Measurements from ENCODE around the gene MVP.
"Not testable (repeated sequence)": the region's sequence is repeated elsewhere in the genome, so short reads cannot be mapped to it uniquely, and the experiment has no call there.

The MVP gene

GRCh38 chr16:29862383-29862883 lies 42.2 kb downstream of the MVP start:
- Histone ChIP-seq H3K27me3 (ENCODE audit: control insufficient read depth, insufficient read depth, low read length) (no peaks in the 10 kb centered on the region), H3K4me1 (ENCODE audit: control insufficient read depth, insufficient read depth, low read length) (peaks cover 2% of the 10 kb centered on the region), H3K36me3 (ENCODE audit: control insufficient read depth, insufficient read depth, low read length) (peaks cover 24% of the 10 kb centered on the region), H3K9ac (ENCODE audit: low read length) (peak overlapping the region; percentile 29), H3K4me3 (ENCODE audit: low read length) (peak overlapping the region; percentile 89), H3K27ac (ENCODE audit: low read depth, low read length) (peak overlapping the region; percentile 89)

GRCh38 chr16:29862884-29863668 lies 42.8 kb downstream of the MVP start, which contains the start of gene CDIPT:
Gene CDIPT (minus strand): TSS chr16:29863226. CDS start chr16:29862857, 369 bp downstream.
- Histone ChIP-seq H3K36me3 (ENCODE audit: control insufficient read depth, insufficient read depth, low read length) (peaks cover 24% of the 10 kb centered on the region), H3K27me3 (ENCODE audit: control insufficient read depth, insufficient read depth, low read length) (no peaks in the 10 kb centered on the region), H3K4me1 (ENCODE audit: control insufficient read depth, insufficient read depth, low read length) (peaks cover 2% of the 10 kb centered on the region), H3K27ac (ENCODE audit: low read depth, low read length) (peak within 1 kb of the TSS; percentile 89), H3K4me3 (ENCODE audit: low read length) (peak within 1 kb of the TSS; percentile 89), H3K9ac (ENCODE audit: low read length) (peak within 1 kb of the TSS; percentile 29)

- peaks cover 21% of the 10 kb centered on the region for H3K36me3 ChIP-seq (ENCODE audit: control insufficient read depth, insufficient read depth, low read length)
- no peak overlapping the region for H3K9ac ChIP-seq (ENCODE audit: low read length)
- H3K27me3 ChIP-seq (ENCODE audit: control insufficient read depth, insufficient read depth, low read length), result no peaks in the 10 kb centered on the region
- peak overlapping the region; percentile 89 for H3K4me3 ChIP-seq (ENCODE audit: low read length)
- H3K4me1 ChIP-seq (ENCODE audit: control insufficient read depth, insufficient read depth, low read length), result peaks cover 2% of the 10 kb centered on the region
- peak overlapping the region; percentile 89 for H3K27ac ChIP-seq (ENCODE audit: low read depth, low read length)
These were observed 43.4 kb downstream of the MVP start for GRCh38 chr16:29863669-29863984.

- Histone ChIP-seq H3K4me3 (ENCODE audit: low read length) (no peak overlapping the region), H3K9ac (ENCODE audit: low read length) (no peak overlapping the region), H3K36me3 (ENCODE audit: control insufficient read depth, insufficient read depth, low read length) (peaks cover 16% of the 10 kb centered on the region), H3K27me3 (ENCODE audit: control insufficient read depth, insufficient read depth, low read length) (no peaks in the 10 kb centered on the region), H3K27ac (ENCODE audit: low read depth, low read length) (no peak overlapping the region), H3K4me1 (ENCODE audit: control insufficient read depth, insufficient read depth, low read length) (peaks cover 2% of the 10 kb centered on the region)
These were observed 43.9 kb downstream of the MVP start for GRCh38 chr16:29864205-29864604.

GRCh38 chr16:29868396-29869009 lies 48.2 kb downstream of the MVP start:
- Histone ChIP-seq H3K27me3 (ENCODE audit: control insufficient read depth, insufficient read depth, low read length) (no peaks in the 10 kb centered on the region), H3K4me1 (ENCODE audit: control insufficient read depth, insufficient read depth, low read length) (no peaks in the 10 kb centered on the region), H3K27ac (ENCODE audit: low read depth, low read length) (no peak overlapping the region), H3K9ac (ENCODE audit: low read length) (no peak overlapping the region), H3K4me3 (ENCODE audit: low read length) (no peak overlapping the region), H3K36me3 (ENCODE audit: control insufficient read depth, insufficient read depth, low read length) (no peaks in the 10 kb centered on the region)

- not testable (repeated sequence) for H3K27ac ChIP-seq (ENCODE audit: low read depth, low read length); H3K9ac ChIP-seq (ENCODE audit: low read length); H3K4me3 ChIP-seq (ENCODE audit: low read length); H3K27me3 ChIP-seq (ENCODE audit: control insufficient read depth, insufficient read depth, low read length); H3K4me1 ChIP-seq (ENCODE audit: control insufficient read depth, insufficient read depth, low read length); H3K36me3 ChIP-seq (ENCODE audit: control insufficient read depth, insufficient read depth, low read length)
These were observed 48.8 kb downstream of the MVP start for GRCh38 chr16:29869067-29869466.

GRCh38 chr16:29871822-29872546 lies 51.7 kb downstream of the MVP start:
- Histone ChIP-seq H3K4me3 (ENCODE audit: low read length) (no peak overlapping the region), H3K27me3 (ENCODE audit: control insufficient read depth, insufficient read depth, low read length) (peaks cover 5% of the 10 kb centered on the region), H3K4me1 (ENCODE audit: control insufficient read depth, insufficient read depth, low read length) (no peaks in the 10 kb centered on the region), H3K27ac (ENCODE audit: low read depth, low read length) (no peak overlapping the region), H3K9ac (ENCODE audit: low read length) (no peak overlapping the region), H3K36me3 (ENCODE audit: control insufficient read depth, insufficient read depth, low read length) (no peaks in the 10 kb centered on the region)

- no peaks in the 10 kb centered on the region for H3K36me3 ChIP-seq (ENCODE audit: control insufficient read depth, insufficient read depth, low read length)
- peaks cover 15% of the 10 kb centered on the region for H3K27me3 ChIP-seq (ENCODE audit: control insufficient read depth, insufficient read depth, low read length)
- no peak overlapping the region for H3K4me3 ChIP-seq (ENCODE audit: low read length)
- no peaks in the 10 kb centered on the region for H3K4me1 ChIP-seq (ENCODE audit: control insufficient read depth, insufficient read depth, low read length)
- H3K9ac ChIP-seq (ENCODE audit: low read length), result no peak overlapping the region
- H3K27ac ChIP-seq (ENCODE audit: low read depth, low read length), result no peak overlapping the region
These were observed 53.1 kb downstream of the MVP start for GRCh38 chr16:29873319-29873718.

- Histone ChIP-seq H3K4me1 (ENCODE audit: control insufficient read depth, insufficient read depth, low read length) (no peaks in the 10 kb centered on the region), H3K9ac (ENCODE audit: low read length) (no peak overlapping the region), H3K36me3 (ENCODE audit: control insufficient read depth, insufficient read depth, low read length) (no peaks in the 10 kb centered on the region), H3K27me3 (ENCODE audit: control insufficient read depth, insufficient read depth, low read length) (peaks cover 15% of the 10 kb centered on the region), H3K4me3 (ENCODE audit: low read length) (no peak overlapping the region), H3K27ac (ENCODE audit: low read depth, low read length) (no peak overlapping the region)
These were observed 54.9 kb downstream of the MVP start for GRCh38 chr16:29875206-29875605.

GRCh38 chr16:29876217-29876593 lies 55.9 kb downstream of the MVP start:
- no peak overlapping the region for H3K9ac ChIP-seq (ENCODE audit: low read length)
- no peak overlapping the region for H3K27ac ChIP-seq (ENCODE audit: low read depth, low read length)
- H3K36me3 ChIP-seq (ENCODE audit: control insufficient read depth, insufficient read depth, low read length), result no peaks in the 10 kb centered on the region
- no peak overlapping the region for H3K4me3 ChIP-seq (ENCODE audit: low read length)
- peaks cover 15% of the 10 kb centered on the region for H3K27me3 ChIP-seq (ENCODE audit: control insufficient read depth, insufficient read depth, low read length)
- no peaks in the 10 kb centered on the region for H3K4me1 ChIP-seq (ENCODE audit: control insufficient read depth, insufficient read depth, low read length)

- Histone ChIP-seq H3K4me1 (ENCODE audit: control insufficient read depth, insufficient read depth, low read length) (no peaks in the 10 kb centered on the region), H3K36me3 (ENCODE audit: control insufficient read depth, insufficient read depth, low read length) (no peaks in the 10 kb centered on the region), H3K9ac (ENCODE audit: low read length) (no peak overlapping the region), H3K27me3 (ENCODE audit: control insufficient read depth, insufficient read depth, low read length) (peaks cover 15% of the 10 kb centered on the region), H3K4me3 (ENCODE audit: low read length) (no peak overlapping the region), H3K27ac (ENCODE audit: low read depth, low read length) (no peak overlapping the region)
These were observed 56.5 kb downstream of the MVP start for GRCh38 chr16:29876594-29877249.

Data from rectal smooth muscle tissue (tissue), 1 donor.